MM.1S (cell line): ENCODE measurements around the gene MYL9.

Source experiments
- DNase-seq: peaks from one replicate; pipeline ENCODE4 v3.0.0-alpha.2; 2015
- H2AFZ ChIP-seq: fragments of 300-600 bp; sonication (generic); 2 replicates; pipeline ENCODE4 v1.6.0; 2016; ENCODE audit warnings: antibody characterized with exemption, low read length
- H3F3A ChIP-seq: fragments of 300-600 bp; sonication (generic); 2 replicates; pipeline ENCODE4 v1.6.1; 2016; ENCODE audit warnings: mild to moderate bottlenecking, antibody characterized with exemption, low read length, moderate library complexity, mixed read lengths; ENCODE audit not compliant: insufficient read depth
- H3K27ac ChIP-seq: fragments of 300-600 bp; sonication (generic); 2 replicates; pipeline ENCODE4 v1.5.1; 2016; ENCODE audit warnings: mild to moderate bottlenecking, low read length
- H3K27me3 ChIP-seq: fragments of 300-600 bp; sonication (generic); replicated peaks from 2 replicates; pipeline ENCODE4 v1.6.0; 2016; ENCODE audit warnings: low read length; ENCODE audit not compliant: insufficient read depth
- H3K36me3 ChIP-seq: fragments of 300-600 bp; sonication (generic); replicated peaks from 2 replicates; pipeline ENCODE4 v1.6.1; 2016; ENCODE audit warnings: mild to moderate bottlenecking, low read length, mixed read lengths; ENCODE audit not compliant: insufficient read depth
- H3K4me1 ChIP-seq: fragments of 300-600 bp; sonication (generic); 2 replicates; pipeline ENCODE4 v1.6.1; 2016; ENCODE audit warnings: low read length, mixed read lengths
- H3K4me2 ChIP-seq: fragments of 300-600 bp; sonication (generic); 2 replicates; pipeline ENCODE4 v1.6.0; 2016; ENCODE audit warnings: low read depth, low read length
- H3K4me3 ChIP-seq: fragments of 300-600 bp; sonication (generic); 2 replicates; pipeline ENCODE4 v1.5.1; 2016; ENCODE audit warnings: low read length, mixed read lengths
- H3K79me2 ChIP-seq: fragments of 300-600 bp; sonication (generic); 2 replicates; pipeline ENCODE4 v1.6.1; 2016; ENCODE audit warnings: mixed run types, low read length, mixed read lengths
- H3K9ac ChIP-seq: fragments of 300-600 bp; sonication (generic); 2 replicates; pipeline ENCODE4 v1.6.1; 2016; ENCODE audit warnings: low read length, mixed read lengths
- H3K9me2 ChIP-seq: fragments of 300-600 bp; sonication (generic); replicated peaks from 2 replicates; pipeline ENCODE4 v1.6.1; 2016; ENCODE audit warnings: mild to moderate bottlenecking, low read length, mixed read lengths; ENCODE audit not compliant: insufficient read depth
- H3K9me3 ChIP-seq: fragments of 300-600 bp; sonication (generic); replicated peaks from 2 replicates; pipeline ENCODE4 v1.6.1; 2016; ENCODE audit warnings: mild to moderate bottlenecking, low read length, mixed read lengths; ENCODE audit not compliant: insufficient read depth
- H4K20me1 ChIP-seq: fragments of 300-600 bp; sonication (generic); 2 replicates; pipeline ENCODE4 v1.6.1; 2016; ENCODE audit warnings: mild to moderate bottlenecking, low read length, moderate library complexity, mixed read lengths; ENCODE audit not compliant: insufficient read depth
- EZH2 ChIP-seq: fragments of 300-600 bp; sonication (generic); optimal IDR thresholded peaks from 2 replicates; pipeline ENCODE3; 2017; ENCODE audit warnings: low read depth, mild to moderate bottlenecking, antibody characterized with exemption, low read length, mixed read lengths
- EZH2phosphoT487 ChIP-seq: fragments of 300-600 bp; sonication (generic); IDR thresholded peaks from 2 replicates; pipeline ENCODE4 v1.6.1; 2018; ENCODE audit warnings: antibody characterized with exemption, low read length
- TF ChIP-seq, protein P1 (sequence below): fragments of 300-600 bp; sonication (generic); IDR thresholded peaks from 2 replicates; pipeline ENCODE4 v1.5.1; 2016; ENCODE audit warnings: antibody characterized with exemption, low read length, mixed read lengths

Gene MYL9

GRCh38 chr20:36584018-36584481 is 42.7 kb downstream of the MYL9 start:
- Histone ChIP-seq H3K79me2 (peaks cover 13% of the 10 kb centered on the region), H3K9me2 (no peaks in the 10 kb centered on the region), H2AFZ (no peak overlapping the region), H3F3A (no peaks in the 10 kb centered on the region; the same call in 1 of the 2 replicates), H3K4me2 (no peak overlapping the region), H3K27ac (no peak overlapping the region), H3K27me3 (no peaks in the 10 kb centered on the region), H3K36me3 (no peaks in the 10 kb centered on the region), H3K9ac (no peak overlapping the region), H3K4me3 (no peak overlapping the region), H4K20me1 (no peaks in the 10 kb centered on the region), H3K4me1 (no peaks in the 10 kb centered on the region), H3K9me3 (no peaks in the 10 kb centered on the region)
- DNase-seq, result no peak
- TF ChIP-seq, protein P1, sequence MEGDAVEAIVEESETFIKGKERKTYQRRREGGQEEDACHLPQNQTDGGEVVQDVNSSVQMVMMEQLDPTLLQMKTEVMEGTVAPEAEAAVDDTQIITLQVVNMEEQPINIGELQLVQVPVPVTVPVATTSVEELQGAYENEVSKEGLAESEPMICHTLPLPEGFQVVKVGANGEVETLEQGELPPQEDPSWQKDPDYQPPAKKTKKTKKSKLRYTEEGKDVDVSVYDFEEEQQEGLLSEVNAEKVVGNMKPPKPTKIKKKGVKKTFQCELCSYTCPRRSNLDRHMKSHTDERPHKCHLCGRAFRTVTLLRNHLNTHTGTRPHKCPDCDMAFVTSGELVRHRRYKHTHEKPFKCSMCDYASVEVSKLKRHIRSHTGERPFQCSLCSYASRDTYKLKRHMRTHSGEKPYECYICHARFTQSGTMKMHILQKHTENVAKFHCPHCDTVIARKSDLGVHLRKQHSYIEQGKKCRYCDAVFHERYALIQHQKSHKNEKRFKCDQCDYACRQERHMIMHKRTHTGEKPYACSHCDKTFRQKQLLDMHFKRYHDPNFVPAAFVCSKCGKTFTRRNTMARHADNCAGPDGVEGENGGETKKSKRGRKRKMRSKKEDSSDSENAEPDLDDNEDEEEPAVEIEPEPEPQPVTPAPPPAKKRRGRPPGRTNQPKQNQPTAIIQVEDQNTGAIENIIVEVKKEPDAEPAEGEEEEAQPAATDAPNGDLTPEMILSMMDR, result no peak
- no peak for TF ChIP-seq EZH2
- TF ChIP-seq EZH2phosphoT487, result no peak

DNA sequence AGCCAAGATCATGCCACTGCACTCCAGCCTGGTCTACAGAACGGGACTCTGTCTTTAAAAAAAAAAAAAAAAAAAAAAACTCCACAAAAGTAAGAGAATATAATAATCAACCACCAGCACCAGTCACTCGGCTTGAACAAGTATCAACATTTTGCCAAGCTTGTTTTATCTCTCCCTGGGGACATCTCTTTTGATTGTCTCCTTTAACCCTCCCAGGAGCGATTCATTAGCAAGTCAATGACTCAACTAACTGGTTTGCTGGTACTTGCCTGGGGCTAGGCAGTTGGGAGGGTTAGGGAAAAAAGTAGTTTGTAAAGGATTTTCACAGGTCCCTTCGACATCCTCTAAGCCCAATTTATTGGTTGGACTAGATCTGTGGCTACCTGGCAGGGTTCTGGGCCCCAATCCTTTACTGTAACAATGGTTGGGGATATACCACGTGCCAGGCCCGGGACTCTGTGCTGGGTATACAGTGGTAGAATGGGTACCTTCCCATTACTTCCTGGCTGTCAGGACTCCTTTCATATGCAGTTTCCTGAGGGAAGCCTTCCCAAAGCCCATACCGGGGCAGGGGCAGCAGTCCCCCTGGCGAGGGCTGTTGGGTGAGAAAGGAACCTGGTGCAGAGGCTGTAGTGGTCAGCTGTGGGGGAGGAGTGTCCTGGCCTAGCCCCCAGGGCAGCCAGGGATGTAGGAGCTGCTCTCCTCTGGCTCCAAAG is 44.2 kb downstream of the MYL9 start:
- Histone ChIP-seq H3K9me3 (no peaks in the 10 kb centered on the region), H3K79me2 (peaks cover 4% of the 10 kb centered on the region; the same call in 1 of the 2 replicates), H3K9me2 (no peaks in the 10 kb centered on the region), H3K27me3 (no peaks in the 10 kb centered on the region), H3K9ac (no peak overlapping the region), H3K4me3 (no peak overlapping the region), H4K20me1 (no peaks in the 10 kb centered on the region), H2AFZ (no peak overlapping the region), H3K27ac (no peak overlapping the region), H3K36me3 (no peaks in the 10 kb centered on the region), H3F3A (no peaks in the 10 kb centered on the region; the same call in 1 of the 2 replicates), H3K4me1 (no peaks in the 10 kb centered on the region), H3K4me2 (no peak overlapping the region)
- TF ChIP-seq, protein P1, result no peak
- TF ChIP-seq EZH2phosphoT487, result no peak
- no peak for TF ChIP-seq EZH2
- DNase-seq, result no peak

DNA sequence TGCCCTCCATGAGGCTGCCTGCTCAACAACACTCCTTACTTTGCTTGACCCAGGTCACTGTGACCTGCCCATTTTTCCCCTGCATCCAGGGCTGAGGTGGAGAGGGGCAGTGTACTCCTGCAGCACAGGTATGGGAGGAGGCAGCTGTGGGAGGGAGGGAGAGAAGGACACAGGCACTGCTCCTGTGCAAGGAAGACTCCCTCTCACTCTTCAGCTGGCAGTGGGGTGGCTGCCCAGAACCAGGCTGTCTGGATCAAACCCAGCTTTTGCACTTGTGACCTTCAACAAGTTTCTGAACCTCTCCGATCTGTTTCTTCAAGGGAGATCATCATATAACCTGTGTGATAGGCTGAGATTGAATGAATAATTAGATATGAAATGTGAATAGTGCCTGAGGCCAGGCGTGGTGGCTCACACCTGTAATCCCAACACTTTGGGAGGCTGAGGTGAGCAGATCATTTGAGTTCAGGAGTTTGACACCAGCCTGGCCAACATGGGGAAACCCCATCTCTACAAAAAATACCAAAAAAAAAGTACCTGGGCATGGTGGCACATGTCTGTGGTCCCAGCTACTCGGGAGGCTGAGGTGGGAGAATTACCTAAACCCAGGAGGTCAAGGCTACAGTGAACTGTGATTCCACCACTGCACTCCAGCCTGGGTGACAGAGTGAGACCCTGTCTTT is 46.2 kb downstream of the MYL9 start:
- Histone ChIP-seq H3K9me3 (no peaks in the 10 kb centered on the region), H3K79me2 (peaks cover 1% of the 10 kb centered on the region; the same call in 1 of the 2 replicates), H2AFZ (no peak overlapping the region), H3K27me3 (no peaks in the 10 kb centered on the region), H3K36me3 (no peaks in the 10 kb centered on the region; the same call in 1 of the 2 replicates), H3F3A (no peaks in the 10 kb centered on the region; the same call in 1 of the 2 replicates), H3K4me1 (no peaks in the 10 kb centered on the region), H3K9ac (no peak overlapping the region), H3K4me2 (no peak overlapping the region), H3K4me3 (no peak overlapping the region), H3K27ac (no peak overlapping the region), H3K9me2 (no peaks in the 10 kb centered on the region), H4K20me1 (no peaks in the 10 kb centered on the region)
- no peak for DNase-seq
- TF ChIP-seq, protein P1, result no peak
- TF ChIP-seq EZH2, result no peak
- TF ChIP-seq EZH2phosphoT487, result no peak
